Fibroblast of lung (primary cell): ENCODE measurements around the gene CARD14.

Source experiments
- CTCF ChIP-seq, 2 donors: IDR thresholded peaks in 1 of 2; conservative IDR thresholded peaks in 1 of 2; 1 replicate in 1 of 2; 2 replicates in 1 of 2; pipeline ENCODE4 v1.5.1; 2011 to 2012; ENCODE audit warnings: low read length in 2 of 2, control low read depth in 1 of 2, inconsistent platforms in 1 of 2, low read depth in 1 of 2, mild to moderate bottlenecking in 1 of 2
- EZH2 ChIP-seq: IDR thresholded peaks from 2 replicates; pipeline ENCODE4 v1.5.1; 2012; ENCODE audit warnings: low read length, control low read depth, mild to moderate bottlenecking; ENCODE audit errors: missing control alignments

DNA sequence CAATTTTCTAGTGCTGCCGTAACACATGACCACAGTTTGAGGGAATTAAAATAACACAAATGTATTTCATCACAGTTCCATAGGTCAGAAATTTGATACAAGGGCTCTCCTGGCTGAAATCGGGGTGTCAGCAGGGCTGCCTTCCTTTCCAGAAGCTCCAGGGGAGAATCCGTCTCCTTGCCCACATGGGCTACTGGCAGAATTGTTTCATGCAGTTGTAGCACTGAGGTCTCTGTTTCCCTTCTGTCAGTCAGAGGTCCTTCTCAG lies 43.4 kb upstream of the CARD14 start:
- TF ChIP-seq CTCF (conservative IDR thresholded peaks at IDR 0.05 in 1 of 2, IDR thresholded peaks at IDR 0.05 in 1 of 2; ENCODE audit: low read depth in 1 of 2, low read length in 2 of 2) (no peak), EZH2 (no peak)
